IMR-90 (cell line): ENCODE measurements around the gene GNG2. TPM values are rescaled to one million over a fixed set of nuclear protein-coding genes. Genes with fewer than 3 reads are reported as not detected.

Experiments
- ATAC-seq: fragments of 200-7000 bp; cut with Tn5 transposase; 2 replicates; pipeline ENCODE4 v1.9.1; 2020; ENCODE audit warnings: low read depth, mild to moderate bottlenecking, moderate library complexity
- BruUV-seq: library from RNA; stranded (reverse); fragments of 400-500 nt; replicated peaks from 2 replicates; lab custom pipeline; 2021; lab: Mats Ljungman, UMichigan
- CTCF ChIA-PET: fragments of 300-600 bp; formaldehyde crosslinking; extraction: SDS; loops from one replicate; lab custom pipeline; 2021; ENCODE audit warnings: antibody characterized with exemption; lab: Yijun Ruan, JAX
- POLR2A ChIA-PET: fragments of 300-600 bp; sonication (Branson Sonifier 250); formaldehyde crosslinking; loops from one replicate; lab custom pipeline; 2022; ENCODE audit warnings: antibody characterized with exemption; ENCODE audit not compliant: unreplicated experiment; lab: Charles Lee
- DNase-seq: peaks from one replicate; pipeline ENCODE4 v3.0.0; 2013
- H2AFZ ChIP-seq: replicated peaks from 2 replicates; pipeline ENCODE3; 2013; ENCODE audit warnings: low read length, mild to moderate bottlenecking; ENCODE audit not compliant: poor library complexity
- H2AK5ac ChIP-seq: 2 replicates; pipeline ENCODE4 v1.6.1; 2013; ENCODE audit warnings: low read depth, low read length, inconsistent platforms
- H2AK9ac ChIP-seq: replicated peaks from 2 replicates; pipeline ENCODE3; 2013; ENCODE audit warnings: mild to moderate bottlenecking, low read depth, low read length, moderate library complexity; ENCODE audit not compliant: poor library complexity
- H2BK120ac ChIP-seq: 2 replicates; pipeline ENCODE4 v1.6.1; 2013; ENCODE audit warnings: low read depth, low read length, inconsistent platforms
- H2BK15ac ChIP-seq: 3 replicates; pipeline ENCODE4 v1.6.1; 2013; ENCODE audit warnings: low read depth, low read length, inconsistent platforms
- H2BK20ac ChIP-seq: 2 replicates; pipeline ENCODE4 v1.6.1; 2013; ENCODE audit warnings: low read depth, mild to moderate bottlenecking, inconsistent platforms, low read length, moderate library complexity
- H2BK5ac ChIP-seq: 2 replicates; pipeline ENCODE4 v1.6.1; 2013; ENCODE audit warnings: mild to moderate bottlenecking, low read depth, low read length, inconsistent platforms; ENCODE audit not compliant: poor library complexity, severe bottlenecking
- H3K14ac ChIP-seq: replicated peaks from 2 replicates; pipeline ENCODE4 v1.6.1; 2013; ENCODE audit warnings: low read depth, low read length, inconsistent platforms
- H3K18ac ChIP-seq: 2 replicates; pipeline ENCODE4 v1.6.1; 2013; ENCODE audit warnings: low read depth, low read length, control low read depth
- H3K23ac ChIP-seq: 2 replicates; pipeline ENCODE4 v1.6.1; 2013; ENCODE audit warnings: low read depth, low read length, inconsistent platforms
- H3K27ac ChIP-seq: 2 replicates; pipeline ENCODE4 v1.5.1; 2013; ENCODE audit warnings: mild to moderate bottlenecking, control low read depth, low read length; ENCODE audit not compliant: insufficient read depth
- H3K27me3 ChIP-seq: 2 replicates; pipeline ENCODE4 v1.6.1; 2013; ENCODE audit warnings: low read length; ENCODE audit not compliant: control insufficient read depth, insufficient read depth
- H3K36me3 ChIP-seq: 2 replicates; pipeline ENCODE4 v1.6.1; 2013; ENCODE audit warnings: low read length, mixed read lengths; ENCODE audit not compliant: control insufficient read depth, insufficient read depth
- H3K4ac ChIP-seq: 2 replicates; pipeline ENCODE4 v1.6.1; 2013; ENCODE audit warnings: low read depth, low read length, inconsistent platforms
- H3K4me1 ChIP-seq: 2 replicates; pipeline ENCODE4 v1.6.1; 2013; ENCODE audit warnings: low read length, mixed read lengths; ENCODE audit not compliant: control insufficient read depth, insufficient read depth
- H3K4me2 ChIP-seq: 2 replicates; pipeline ENCODE4 v1.6.1; 2013; ENCODE audit warnings: low read depth, mild to moderate bottlenecking, control low read depth, low read length, moderate library complexity
- H3K4me3 ChIP-seq: 2 replicates; pipeline ENCODE4 v1.5.1; 2013; ENCODE audit warnings: low read depth, mild to moderate bottlenecking, control low read depth, low read length, moderate library complexity; ENCODE audit not compliant: insufficient read depth
- H3K56ac ChIP-seq: 2 replicates; pipeline ENCODE4 v1.6.1; 2013; ENCODE audit warnings: low read length, inconsistent platforms; ENCODE audit not compliant: insufficient read depth; ENCODE audit errors: extremely low read depth
- H3K79me1 ChIP-seq, 2 experiments: 2 replicates each; pipeline ENCODE4 v1.6.1; 2013; ENCODE audit warnings: low read length in 2 of 2, inconsistent platforms in 1 of 2, low read depth in 1 of 2
- H3K9ac ChIP-seq: 2 replicates; pipeline ENCODE4 v1.6.1; 2013; ENCODE audit warnings: low read depth, low read length, control low read depth
- H3K9me1 ChIP-seq: 2 replicates; pipeline ENCODE4 v1.6.1; 2013; ENCODE audit warnings: low read length, inconsistent platforms; ENCODE audit not compliant: insufficient read depth
- H3K9me3 ChIP-seq: 2 replicates; pipeline ENCODE4 v1.6.1; 2013; ENCODE audit warnings: low read length; ENCODE audit not compliant: control insufficient read depth, insufficient read depth
- H4K20me1 ChIP-seq: 2 replicates; pipeline ENCODE4 v1.6.1; 2013; ENCODE audit warnings: low read length, inconsistent platforms; ENCODE audit not compliant: insufficient read depth
- H4K5ac ChIP-seq: 2 replicates; pipeline ENCODE4 v1.6.1; 2013; ENCODE audit warnings: mild to moderate bottlenecking, low read depth, low read length, control low read depth
- H4K8ac ChIP-seq, 2 experiments: 2 replicates each; pipeline ENCODE4 v1.6.1; 2013; ENCODE audit warnings: low read depth in 2 of 2, low read length in 2 of 2, control low read depth in 1 of 2, inconsistent platforms in 1 of 2
- H4K91ac ChIP-seq: 2 replicates; pipeline ENCODE4 v1.6.1; 2013; ENCODE audit warnings: low read depth, low read length, inconsistent platforms; ENCODE audit not compliant: insufficient read depth
- FOS ChIP-seq: fragments of 150-350 bp; IDR thresholded peaks from 2 replicates; pipeline ENCODE4 v1.6.1; 2016; ENCODE audit warnings: low read depth, low read length
- MAZ ChIP-seq: IDR thresholded peaks from 2 replicates; pipeline ENCODE4 v1.6.1; 2012; ENCODE audit warnings: low read depth, mild to moderate bottlenecking, low read length, improper control_type of control experiment, moderate library complexity, borderline replicate concordance
- MXI1 ChIP-seq: IDR thresholded peaks from 2 replicates; pipeline ENCODE4 v1.6.1; 2012; ENCODE audit warnings: low read depth, mild to moderate bottlenecking, low read length, moderate library complexity, borderline replicate concordance
- NFE2L2 ChIP-seq: fragments of 150-350 bp; IDR thresholded peaks from 2 replicates; pipeline ENCODE4 v1.6.1; 2016; ENCODE audit warnings: low read depth, mild to moderate bottlenecking, low read length
- POLR2A ChIP-seq: IDR thresholded peaks from 2 replicates; pipeline ENCODE4 v1.6.1; 2012; ENCODE audit warnings: mild to moderate bottlenecking, low read depth, low read length
- RCOR1 ChIP-seq: IDR thresholded peaks from 2 replicates; pipeline ENCODE4 v1.6.1; 2012; ENCODE audit warnings: mild to moderate bottlenecking, low read length, improper control_type of control experiment; ENCODE audit not compliant: insufficient replicate concordance
- RFX5 ChIP-seq: IDR thresholded peaks from 2 replicates; pipeline ENCODE4 v1.8.0; 2012; ENCODE audit warnings: low read depth, mild to moderate bottlenecking, low read length, moderate library complexity
- WGBS, 2 experiments: methylation state at CpG; one replicate each; pipeline versions ENCODE4 v1.1.5 to v1.1.7; 2013; ENCODE audit warnings: missing lambda C conversion rate in 2 of 2; ENCODE audit not compliant: insufficient read length in 1 of 2; ENCODE audit errors: extremely low coverage in 2 of 2; 5-methylcytosine and 5-hydroxymethylcytosine counted together
- dilution Hi-C: fragments of 300-500 bp; cut with HindIII; formaldehyde crosslinking; loops from one replicate; pipeline ENCODE4 v1.14.3; 2018; ENCODE audit warnings: low sequenced_read_pairs; ENCODE audit not compliant: unreplicated experiment
- in situ Hi-C: fragments of 300-500 bp; cut with MboI; formaldehyde crosslinking; loops from 3 replicates; pipeline ENCODE4 v1.14.3; 2019; ENCODE audit warnings: low sequenced_read_pairs, inconsistent platforms, mixed read lengths
- intact Hi-C: fragments of 100-400 bp; cut with micrococcal nuclease; formaldehyde crosslinking; loops from 2 replicates; pipeline ENCODE4 v1.10.0; 2022
- polyA plus RNA-seq, 3 experiments: library from polyadenylated mRNA; depleted of rRNA; stranded (reverse); fragments of >200 nt; gene quantifications; 2 replicates each; pipeline ENCODE4 v1.2.3, GENCODE V29; 2012; ENCODE audit warnings: low replicate concordance in 1 of 3
- total RNA-seq: library from RNA; depleted of rRNA; stranded (reverse); fragments of >200 nt; gene quantifications from 2 replicates; pipeline ENCODE4 v1.2.3, GENCODE V29; 2012

The GNG2 gene
- total and polyA plus RNA-seq, 2 of the 4 experiments (the other 2 are of a cell fraction) = 13.1 to 14.6 TPM

DNA sequence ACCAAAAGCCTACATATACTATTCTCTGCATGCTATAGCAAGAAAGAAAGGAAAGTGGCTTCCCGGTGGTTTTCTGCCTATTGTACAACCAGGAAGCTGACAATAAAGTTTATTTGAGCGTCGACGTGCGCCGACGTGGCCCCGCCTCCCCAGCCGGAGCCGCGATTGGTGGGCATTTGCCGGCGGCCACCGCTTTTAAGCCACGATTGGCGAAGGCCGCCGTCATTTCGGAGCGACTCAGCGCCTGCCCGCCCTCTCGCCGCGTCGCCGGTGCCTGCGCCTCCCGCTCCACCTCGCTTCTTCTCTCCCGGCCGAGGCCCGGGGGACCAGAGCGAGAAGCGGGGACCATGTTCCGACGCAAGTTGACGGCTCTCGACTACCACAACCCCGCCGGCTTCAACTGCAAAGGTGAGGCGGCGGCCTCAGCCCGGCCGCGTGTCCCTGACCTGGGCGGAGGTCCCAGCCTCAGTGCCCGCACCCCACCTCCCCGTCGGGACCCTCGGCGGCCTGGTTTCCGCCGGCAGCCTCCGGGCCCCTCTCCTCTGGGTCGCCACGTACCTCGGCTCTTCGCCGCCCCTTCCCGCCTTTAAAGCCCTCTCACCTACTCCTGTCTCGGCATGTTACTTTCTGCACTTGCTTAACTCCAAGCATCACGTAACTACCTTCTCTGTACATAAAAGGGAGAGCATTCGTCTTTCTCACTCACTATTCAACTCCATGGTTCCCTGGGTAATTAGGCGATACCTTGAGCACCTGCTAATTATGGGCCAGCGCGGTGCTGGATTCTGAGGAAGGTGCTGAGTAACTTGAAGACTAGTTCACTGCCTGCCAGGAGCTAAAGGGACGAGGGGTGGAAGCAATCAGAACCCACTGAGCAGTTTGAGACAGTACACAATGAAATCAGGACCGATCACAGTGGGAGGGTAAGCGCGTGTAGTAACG lies 129.2 kb downstream of the GNG2 start, which contains the start of gene RTRAF (continued):
- TF ChIP-seq POLR2A (peak; percentile 82), FOS (peak; percentile 70; the same call in 1 of the 2 replicates), MAZ (peak; percentile 64; the same call in 1 of the 2 replicates), RFX5 (no peak)

DNA sequence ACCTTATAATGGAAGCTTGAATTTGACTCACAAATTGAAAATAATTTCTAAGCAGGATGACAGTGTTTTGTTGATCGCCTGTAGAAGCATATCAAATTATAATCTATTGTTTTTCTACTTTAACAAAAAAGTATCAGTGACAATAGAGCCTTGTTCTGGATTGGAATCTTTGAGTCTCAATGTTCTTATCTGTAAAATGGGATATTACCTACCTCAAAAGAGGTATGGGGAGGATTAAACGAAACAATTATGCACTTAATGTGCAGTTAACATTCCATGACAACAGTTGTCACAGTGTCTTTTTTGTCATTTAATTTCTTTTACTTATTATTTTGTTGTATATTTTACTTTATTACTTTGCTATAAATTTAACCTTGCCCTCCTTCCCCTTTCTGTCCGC lies 130.1 kb downstream of the GNG2 start:
- CTCF ChIA-PET = no interaction called here
- POLR2A ChIA-PET = interaction anchor here (1.1 kb wide), 1 partner anchor 135 kb away, joined by 3 read pairs; no protein-coding TSS in a partner anchor

More for the DNA sequence above, 130.1 kb downstream of the GNG2 start:
- intact Hi-C loops (loop anchor here (10.0 kb wide), 1 partner anchor 464 kb away; no protein-coding TSS in a partner anchor), in situ Hi-C loops (no loop called here), dilution Hi-C loops (no loop called here)
- Histone ChIP-seq H4K20me1 (no peaks in the 10 kb centered on the region; the same call in 1 of the 2 replicates), H2BK15ac (no peak overlapping the region), H3K27ac (no peak overlapping the region), H3K4me1 (peaks cover 2% of the 10 kb centered on the region; the same call in 1 of the 2 replicates), H3K36me3 (peaks cover 6% of the 10 kb centered on the region), H2BK120ac (no peak overlapping the region), H4K8ac (no peak overlapping the region), H3K79me1 (peaks cover 7 to 36% of the 10 kb centered on the region in 2 experiments), H3K14ac (peak overlapping the region; percentile 93; the same call in 1 of the 2 replicates), H3K4ac (no peak overlapping the region), H3K9me3 (no peaks in the 10 kb centered on the region), H4K5ac (no peak overlapping the region), H2BK5ac (no peak overlapping the region), H3K56ac (no peak overlapping the region), H2AFZ (no peak overlapping the region), H3K9ac (peak overlapping the region; percentile 78; the same call in 1 of the 2 replicates), H3K18ac (no peak overlapping the region), H2BK20ac (no peak overlapping the region), H3K27me3 (no peaks in the 10 kb centered on the region), H2AK5ac (no peak overlapping the region), H3K9me1 (peaks cover 3% of the 10 kb centered on the region), H3K4me3 (peak overlapping the region; percentile 86), H4K91ac (no peak overlapping the region), H3K23ac (0 out of 2 replicates have a peak overlapping the region, but pooled peaks have one; percentile 90), H2AK9ac (no peak overlapping the region), H3K4me2 (peak overlapping the region; percentile 87)
- WGBS, 2 experiments = no CpG with 5 or more reads among the region's 3 CpGs
- no peak for ATAC-seq
- DNase-seq = no peak
- BruUV-seq = no TSS peak
- TF ChIP-seq NFE2L2 (no peak), RCOR1 (no peak), MXI1 (no peak)
